ENCODE data around the gene EEF2K. TPM values are rescaled to one million over a fixed set of nuclear protein-coding genes. Genes with fewer than 3 reads are reported as not detected.

EEF2K gene
- total and polyA plus RNA-seq, 3 experiments from 2014 or later, result 1.9 to 28.3 (median 27.2) TPM

GRCh38 chr16:22183901-22184614, 22.0 kb upstream of the EEF2K start:
- no peaks in the 10 kb centered on the region for H3K36me3 ChIP-seq (ENCODE audit: insufficient read depth, low read length)
- Mint-ChIP-seq H3K4me1 (peaks cover 11 to 19% (median 12%) of the 10 kb centered on the region in 3 donors), H3K9me3 (no peaks in the 10 kb centered on the region), H3K36me3 (no peaks in the 10 kb centered on the region), H3K27ac (peak overlapping the region in 1 of 8 donors; percentile 91), H3K4me3 (no peak overlapping the region), H3K27me3 (no peaks in the 10 kb centered on the region)
- no peaks in the 10 kb centered on the region for H3K27me3 ChIP-seq (ENCODE audit: insufficient read depth, low read length, poor library complexity, severe bottlenecking)
- DNase-seq, result peak in 1 of 5 donors; percentile 24
- POLR2A ChIA-PET, result interaction anchor here (0.5 kb wide), 1 partner anchor 182 kb away, joined by 5 read pairs; no protein-coding TSS in a partner anchor
- CTCF ChIA-PET, result interaction anchor here (0.9 to 1.9 kb wide), 4 partner anchors 9 to 103 kb away, joined by 3 to 6 read pairs (median 4); partner anchors contain the start of gene EEF2K
- no peak overlapping the region for H3K27ac ChIP-seq (ENCODE audit: low read depth, low read length)
- H3K9me3 ChIP-seq (ENCODE audit: low read length), result no peaks in the 10 kb centered on the region
- H3K4me3 ChIP-seq (ENCODE audit: low read length), result no peak overlapping the region
- H3K4me1 ChIP-seq (ENCODE audit: insufficient read depth, low read length), result peaks cover 18% of the 10 kb centered on the region

GRCh38 chr16:22184615-22184968, 21.5 kb upstream of the EEF2K start:
- Mint-ChIP-seq H3K27ac (peak overlapping the region in 3 of 8 donors; percentile 8 to 91 (median 14)), H3K36me3 (peaks cover 0 to under 1% (median 0%) of the 10 kb centered on the region in 3 donors), H3K4me3 (no peak overlapping the region), H3K4me1 (peaks cover 17 to 25% (median 17%) of the 10 kb centered on the region in 3 donors), H3K27me3 (no peaks in the 10 kb centered on the region), H3K9me3 (no peaks in the 10 kb centered on the region)
- H3K27ac ChIP-seq (ENCODE audit: low read depth, low read length), result no peak overlapping the region
- no peaks in the 10 kb centered on the region for H3K27me3 ChIP-seq (ENCODE audit: insufficient read depth, low read length, poor library complexity, severe bottlenecking)
- H3K4me3 ChIP-seq (ENCODE audit: low read length), result no peak overlapping the region
- DNase-seq, result no peak
- H3K9me3 ChIP-seq (ENCODE audit: low read length), result no peaks in the 10 kb centered on the region
- ChIA-PET POLR2A (no interaction called here), CTCF (interaction anchor here (0.9 to 8.4 kb wide), 5 partner anchors 8 to 179 kb away, joined by 3 to 115 read pairs (median 4); partner anchors contain the start of genes EEF2K and MOSMO)
- H3K4me1 ChIP-seq (ENCODE audit: insufficient read depth, low read length), result peaks cover 23% of the 10 kb centered on the region
- no peaks in the 10 kb centered on the region for H3K36me3 ChIP-seq (ENCODE audit: insufficient read depth, low read length)

GRCh38 chr16:22186517-22186916, 19.6 kb upstream of the EEF2K start:
- POLR2A ChIA-PET, result no interaction called here
- Histone ChIP-seq H3K27ac (ENCODE audit: low read depth, low read length) (no peak overlapping the region), H3K36me3 (ENCODE audit: insufficient read depth, low read length) (no peaks in the 10 kb centered on the region), H3K4me1 (ENCODE audit: insufficient read depth, low read length) (peaks cover 30% of the 10 kb centered on the region), H3K4me3 (ENCODE audit: low read length) (no peak overlapping the region), H3K9me3 (ENCODE audit: low read length) (no peaks in the 10 kb centered on the region), H3K27me3 (ENCODE audit: insufficient read depth, low read length, poor library complexity, severe bottlenecking) (no peaks in the 10 kb centered on the region)
- H3K9me3 Mint-ChIP-seq, result no peaks in the 10 kb centered on the region
- peaks cover 0 to 9% (median 0%) of the 10 kb centered on the region in 3 donors for H3K36me3 Mint-ChIP-seq
- CTCF ChIA-PET, result interaction anchor here (1.2 to 8.4 kb wide), 3 partner anchors 109 to 188 kb away, joined by 4 to 115 read pairs (median 51); partner anchors contain the start of genes MOSMO and PDZD9
- DNase-seq, result no peak
- H3K27ac Mint-ChIP-seq, result peak overlapping the region in 7 of 8 donors; percentile 21 to 99 (median 68)
- peaks cover 23 to 41% (median 24%) of the 10 kb centered on the region in 3 donors for H3K4me1 Mint-ChIP-seq
- H3K4me3 Mint-ChIP-seq, result no peak overlapping the region
- H3K27me3 Mint-ChIP-seq, result peaks cover 0 to 6% of the 10 kb centered on the region in 2 donors

GRCh38 chr16:22188267-22188594, 17.8 kb upstream of the EEF2K start:
- H3K27ac Mint-ChIP-seq, result peak overlapping the region; percentile 98 to 100 (median 99)
- POLR2A ChIA-PET, result interaction anchor here (0.7 to 2.2 kb wide), 5 partner anchors 79 to 228 kb away, joined by 3 to 19 read pairs (median 3); partner anchors contain the start of gene MOSMO

GRCh38 chr16:22188595-22189442, 17.3 kb upstream of the EEF2K start:
- peaks cover 0 to 9% (median 4%) of the 10 kb centered on the region in 3 donors for H3K36me3 Mint-ChIP-seq

More at GRCh38 chr16:22188267-22188594, 17.8 kb upstream of the EEF2K start:
- DNase-seq, result no peak
- H3K4me3 ChIP-seq (ENCODE audit: low read length), result no peak overlapping the region
- Mint-ChIP-seq H3K36me3 (peaks cover 0 to 9% (median 0%) of the 10 kb centered on the region in 3 donors), H3K9me3 (no peaks in the 10 kb centered on the region), H3K27me3 (peaks cover 0 to 8% of the 10 kb centered on the region in 2 donors), H3K4me3 (peak overlapping the region in 1 of 7 donors; percentile 26), H3K4me1 (peaks cover 37 to 58% (median 41%) of the 10 kb centered on the region in 3 donors)
- no peaks in the 10 kb centered on the region for H3K9me3 ChIP-seq (ENCODE audit: low read length)
- H3K27ac ChIP-seq (ENCODE audit: low read depth, low read length), result no peak overlapping the region
- CTCF ChIA-PET, result interaction anchor here (0.7 to 8.4 kb wide), 24 partner anchors 8 to 527 kb away, joined by 3 to 115 read pairs (median 5); partner anchors contain the start of genes EEF2K, MOSMO, PDZD9 and POLR3E
- peaks cover 47% of the 10 kb centered on the region for H3K4me1 ChIP-seq (ENCODE audit: insufficient read depth, low read length)
- no peaks in the 10 kb centered on the region for H3K27me3 ChIP-seq (ENCODE audit: insufficient read depth, low read length, poor library complexity, severe bottlenecking)
- no peaks in the 10 kb centered on the region for H3K36me3 ChIP-seq (ENCODE audit: insufficient read depth, low read length)

GRCh38 chr16:22189473-22190080, 16.5 kb upstream of the EEF2K start:
- H3K9me3 Mint-ChIP-seq, result peaks cover 0 to 7% (median 0%) of the 10 kb centered on the region in 5 donors
- H3K27me3 ChIP-seq (ENCODE audit: insufficient read depth, low read length, poor library complexity, severe bottlenecking), result no peaks in the 10 kb centered on the region
- DNase-seq, result peak in 2 of 5 donors; percentile 24 to 36
- H3K4me1 Mint-ChIP-seq, result peaks cover 46 to 69% (median 55%) of the 10 kb centered on the region in 3 donors
- CTCF ChIA-PET, result interaction anchor here (0.7 to 8.4 kb wide), 15 partner anchors 9 to 238 kb away, joined by 3 to 115 read pairs (median 7); partner anchors contain the start of genes EEF2K, MOSMO, PDZD9 and POLR3E
- H3K4me3 ChIP-seq (ENCODE audit: low read length), result peak overlapping the region; percentile 51
- peak overlapping the region; percentile 87 to 97 (median 94) for H3K4me3 Mint-ChIP-seq
- H3K27me3 Mint-ChIP-seq, result peaks cover 0 to 8% of the 10 kb centered on the region in 2 donors
- peaks cover 0 to 9% (median 5%) of the 10 kb centered on the region in 3 donors for H3K36me3 Mint-ChIP-seq
- POLR2A ChIA-PET, result interaction anchor here (0.5 to 2.2 kb wide), 8 partner anchors 17 to 529 kb away, joined by 3 to 19 read pairs (median 4); partner anchors contain the start of genes EEF2K, MOSMO and POLR3E
- H3K27ac Mint-ChIP-seq, result peak overlapping the region; percentile 98 to 100 (median 99)
- H3K9me3 ChIP-seq (ENCODE audit: low read length), result no peaks in the 10 kb centered on the region
- no peaks in the 10 kb centered on the region for H3K36me3 ChIP-seq (ENCODE audit: insufficient read depth, low read length)
- H3K27ac ChIP-seq (ENCODE audit: low read depth, low read length), result peak overlapping the region; percentile 99
- peaks cover 59% of the 10 kb centered on the region for H3K4me1 ChIP-seq (ENCODE audit: insufficient read depth, low read length)

More at GRCh38 chr16:22188595-22189442, 17.3 kb upstream of the EEF2K start:
- H3K4me3 Mint-ChIP-seq, result peak overlapping the region; percentile 87 to 97 (median 94)
- Histone ChIP-seq H3K27me3 (ENCODE audit: insufficient read depth, low read length, poor library complexity, severe bottlenecking) (no peaks in the 10 kb centered on the region), H3K36me3 (ENCODE audit: insufficient read depth, low read length) (no peaks in the 10 kb centered on the region), H3K27ac (ENCODE audit: low read depth, low read length) (peak overlapping the region; percentile 99), H3K4me3 (ENCODE audit: low read length) (peak overlapping the region; percentile 51), H3K9me3 (ENCODE audit: low read length) (no peaks in the 10 kb centered on the region), H3K4me1 (ENCODE audit: insufficient read depth, low read length) (peaks cover 53% of the 10 kb centered on the region)
- H3K27me3 Mint-ChIP-seq, result peaks cover 0 to 8% of the 10 kb centered on the region in 2 donors
- POLR2A ChIA-PET, result interaction anchor here (0.7 to 2.2 kb wide), 7 partner anchors 17 to 229 kb away, joined by 3 to 19 read pairs (median 4); partner anchors contain the start of genes EEF2K and MOSMO
- peaks cover 0 to 5% (median 0%) of the 10 kb centered on the region in 5 donors for H3K9me3 Mint-ChIP-seq
- peak overlapping the region; percentile 98 to 100 (median 99) for H3K27ac Mint-ChIP-seq
- CTCF ChIA-PET, result interaction anchor here (0.7 to 8.4 kb wide), 25 partner anchors 9 to 528 kb away, joined by 3 to 115 read pairs (median 5); partner anchors contain the start of genes EEF2K, MOSMO, PDZD9 and POLR3E
- DNase-seq, result peak; percentile 44 to 78 (median 68)
- H3K4me1 Mint-ChIP-seq, result peaks cover 42 to 64% (median 47%) of the 10 kb centered on the region in 3 donors

All from CD8-positive, alpha-beta memory T cell (primary cell).